Mononuclear cell (primary cell): ENCODE results near the gene F9. TPM values are rescaled to one million over a fixed set of nuclear protein-coding genes. Genes with fewer than 3 reads are reported as not detected.

Experiments
- H3K27me3 ChIP-seq: 2 replicates; pipeline ENCODE4 v1.6.0; 2011; ENCODE audit warnings: low read length, control low read depth; ENCODE audit not compliant: insufficient read depth
- H3K4me1 ChIP-seq: 2 replicates; pipeline ENCODE4 v1.5.1; 2011; ENCODE audit warnings: mild to moderate bottlenecking, low read length, control low read depth; ENCODE audit not compliant: insufficient read depth
- H3K4me3 ChIP-seq: 2 replicates; pipeline ENCODE4 v1.5.1; 2011; ENCODE audit warnings: mild to moderate bottlenecking, low read length, moderate library complexity
- H3K9me3 ChIP-seq: 2 replicates; pipeline ENCODE4 v1.5.1; 2011; ENCODE audit warnings: low read depth, mild to moderate bottlenecking, control low read depth, low read length
- total RNA-seq: library from RNA; depleted of rRNA; stranded (reverse); fragments of >200 nt; gene quantifications from one replicate; pipeline ENCODE4 v1.2.3, GENCODE V29; 2012

The F9 gene
- total RNA-seq, 1 donor, result not detected

- Histone ChIP-seq H3K4me1 (peaks cover 14% of the 10 kb centered on the region), H3K27me3 (no peaks in the 10 kb centered on the region), H3K4me3 (no peak overlapping the region), H3K9me3 (no peaks in the 10 kb centered on the region)
Observed at GRCh38 chrX:139559383-139560042, 29.0 kb downstream of the F9 start.

DNA sequence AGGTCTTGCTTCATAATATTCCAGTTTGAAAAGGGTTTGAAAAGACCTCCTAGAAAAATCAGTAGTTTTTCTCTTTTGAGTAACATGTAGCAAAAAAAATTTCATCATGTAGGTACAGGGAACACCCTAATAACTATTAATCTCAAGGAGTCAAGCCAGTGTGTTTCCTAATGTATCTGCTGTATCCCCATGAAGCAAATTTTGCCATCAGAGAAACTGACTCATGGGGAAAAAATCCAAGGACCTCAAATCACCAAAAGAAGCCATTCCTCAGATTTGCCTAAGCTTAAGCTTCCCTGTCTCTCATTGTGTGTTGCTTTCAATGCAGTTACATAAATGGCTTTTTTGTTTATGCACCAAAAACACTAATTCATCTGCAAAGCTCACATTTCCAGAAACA lies 29.7 kb downstream of the F9 start:
- no peaks in the 10 kb centered on the region for H3K27me3 ChIP-seq
- no peak overlapping the region for H3K4me3 ChIP-seq
- peaks cover 6% of the 10 kb centered on the region for H3K4me1 ChIP-seq
- no peaks in the 10 kb centered on the region for H3K9me3 ChIP-seq

GRCh38 chrX:139563251-139563650 lies 32.7 kb downstream of the F9 start:
- H3K27me3 ChIP-seq, result no peaks in the 10 kb centered on the region
- H3K4me3 ChIP-seq, result no peak overlapping the region
- no peaks in the 10 kb centered on the region for H3K9me3 ChIP-seq
- H3K4me1 ChIP-seq, result no peaks in the 10 kb centered on the region

- Histone ChIP-seq H3K27me3 (no peaks in the 10 kb centered on the region), H3K4me3 (no peak overlapping the region), H3K4me1 (no peaks in the 10 kb centered on the region), H3K9me3 (no peaks in the 10 kb centered on the region)
Observed at GRCh38 chrX:139566981-139567380, 36.4 kb downstream of the F9 start.

DNA sequence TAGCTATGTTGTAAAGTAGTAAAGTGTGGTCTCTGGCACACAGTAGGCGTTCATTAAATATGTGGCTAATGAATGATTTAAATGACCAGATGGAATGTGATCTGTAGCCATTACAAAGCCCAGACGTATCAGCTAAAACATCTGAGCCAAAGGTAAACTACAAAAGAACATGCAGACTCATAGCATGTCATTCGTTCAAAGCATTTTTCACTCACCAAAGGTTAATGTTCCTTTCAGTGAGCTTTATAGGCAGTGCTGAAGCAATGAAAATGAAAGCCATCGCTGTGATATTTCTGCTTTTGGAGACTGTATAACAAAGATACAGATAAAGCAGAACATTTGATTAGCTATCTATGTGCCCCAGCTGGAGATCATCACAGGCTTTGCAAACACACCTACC lies 50.5 kb downstream of the F9 start:
- Histone ChIP-seq H3K4me1 (no peaks in the 10 kb centered on the region), H3K27me3 (no peaks in the 10 kb centered on the region), H3K9me3 (no peaks in the 10 kb centered on the region), H3K4me3 (no peak overlapping the region)

GRCh38 chrX:139585613-139586012 lies 55.1 kb downstream of the F9 start:
- H3K4me1 ChIP-seq, result no peaks in the 10 kb centered on the region
- no peak overlapping the region for H3K4me3 ChIP-seq

GRCh38 chrX:139596068-139596467 lies 65.5 kb downstream of the F9 start:
- H3K4me1 ChIP-seq, result no peaks in the 10 kb centered on the region
- H3K27me3 ChIP-seq, result no peaks in the 10 kb centered on the region
- no peak overlapping the region for H3K4me3 ChIP-seq
- no peaks in the 10 kb centered on the region for H3K9me3 ChIP-seq

More at GRCh38 chrX:139585613-139586012, 55.1 kb downstream of the F9 start:
- Histone ChIP-seq H3K27me3 (no peaks in the 10 kb centered on the region), H3K9me3 (no peaks in the 10 kb centered on the region)

DNA sequence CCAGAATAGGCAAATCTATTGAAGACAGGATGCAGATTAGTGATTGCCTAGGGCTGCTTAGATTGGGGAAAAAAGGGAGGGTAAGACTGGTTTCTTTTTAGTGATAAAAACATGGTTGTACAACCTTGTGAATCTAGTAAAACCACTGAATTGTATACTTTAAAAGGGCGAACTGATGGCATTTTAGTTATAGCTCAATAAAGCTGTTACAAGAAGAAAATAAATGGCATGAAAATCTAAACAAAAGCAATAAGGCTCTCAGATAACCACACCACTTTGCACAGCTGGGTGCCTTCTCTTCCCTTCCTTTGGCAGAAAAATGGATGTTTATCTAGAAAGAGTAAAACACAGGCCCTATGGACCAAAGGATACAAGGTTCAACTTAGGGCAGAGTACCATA lies 69.6 kb downstream of the F9 start:
- H3K27me3 ChIP-seq, result no peaks in the 10 kb centered on the region
- no peaks in the 10 kb centered on the region for H3K4me1 ChIP-seq
- no peak overlapping the region for H3K4me3 ChIP-seq
- H3K9me3 ChIP-seq, result no peaks in the 10 kb centered on the region

Other genes with a start within 250 kb of the F9 start
- 1.4 TPM for gene MCF2, start 177.4 kb downstream of the F9 start, total RNA-seq